Breast epithelium (tissue), 3 donors: ENCODE data around the gene CAMTA1.

Experiments used
- POLR2A ChIP-seq: fragments of 450-650 bp; IDR thresholded peaks from one replicate; pipeline ENCODE4 v1.6.1; 2016; ENCODE audit warnings: antibody characterized with exemption, mild to moderate bottlenecking, moderate library complexity
- TF ChIP-seq, protein P1 (sequence below), 3 donors: fragments of 450-650 bp; IDR thresholded peaks; one replicate each; pipeline ENCODE4 v1.5.1; 2016 to 2017; ENCODE audit warnings: antibody characterized with exemption in 3 of 3, mild to moderate bottlenecking in 3 of 3, moderate library complexity in 3 of 3

- TF ChIP-seq, protein P1, sequence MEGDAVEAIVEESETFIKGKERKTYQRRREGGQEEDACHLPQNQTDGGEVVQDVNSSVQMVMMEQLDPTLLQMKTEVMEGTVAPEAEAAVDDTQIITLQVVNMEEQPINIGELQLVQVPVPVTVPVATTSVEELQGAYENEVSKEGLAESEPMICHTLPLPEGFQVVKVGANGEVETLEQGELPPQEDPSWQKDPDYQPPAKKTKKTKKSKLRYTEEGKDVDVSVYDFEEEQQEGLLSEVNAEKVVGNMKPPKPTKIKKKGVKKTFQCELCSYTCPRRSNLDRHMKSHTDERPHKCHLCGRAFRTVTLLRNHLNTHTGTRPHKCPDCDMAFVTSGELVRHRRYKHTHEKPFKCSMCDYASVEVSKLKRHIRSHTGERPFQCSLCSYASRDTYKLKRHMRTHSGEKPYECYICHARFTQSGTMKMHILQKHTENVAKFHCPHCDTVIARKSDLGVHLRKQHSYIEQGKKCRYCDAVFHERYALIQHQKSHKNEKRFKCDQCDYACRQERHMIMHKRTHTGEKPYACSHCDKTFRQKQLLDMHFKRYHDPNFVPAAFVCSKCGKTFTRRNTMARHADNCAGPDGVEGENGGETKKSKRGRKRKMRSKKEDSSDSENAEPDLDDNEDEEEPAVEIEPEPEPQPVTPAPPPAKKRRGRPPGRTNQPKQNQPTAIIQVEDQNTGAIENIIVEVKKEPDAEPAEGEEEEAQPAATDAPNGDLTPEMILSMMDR (IDR thresholded peaks at IDR 0.05), result no peak
- TF ChIP-seq POLR2A, result no peak
Measured at GRCh38 chr1:7567376-7567775, 782.1 kb downstream of the CAMTA1 start.
